ENCODE data around the gene PBX4. TPM values are rescaled to one million over a fixed set of nuclear protein-coding genes. Genes with fewer than 3 reads are reported as not detected.
A peak's percentile ranks its signal among the peaks of the same experiment; 100 is the strongest.

The PBX4 gene
- total and polyA plus RNA-seq, 2 donors (not counting 1 experiment from before 2014, with no cell fraction given), result 11.7 TPM

GRCh38 chr19:19654441-19654840, 36.0 kb upstream of the PBX4 start:
- Histone ChIP-seq H3K79me2 (ENCODE audit: control insufficient read depth, insufficient read depth, low read length) (peaks cover 64% of the 10 kb centered on the region), H3K9me3 (ENCODE audit: control extremely low read depth in 1 of 3, control insufficient read depth in 2 of 3, insufficient read depth in 1 of 3, low read length in 2 of 3) (no peaks in the 10 kb centered on the region), H3K9ac (ENCODE audit: low read length) (no peak overlapping the region), H3K4me2 (replicated peaks; ENCODE audit: low read depth, low read length, poor library complexity, severe bottlenecking) (no peak overlapping the region), H3K36me3 (replicated peaks in 1 of 2; ENCODE audit: control extremely low read depth in 1 of 2, control insufficient read depth in 1 of 2, extremely low read depth in 1 of 2, insufficient read depth in 2 of 2, low read length in 1 of 2) (peaks cover 0 to 97% of the 10 kb centered on the region in 2 experiments), H3K4me1 (ENCODE audit: control insufficient read depth in 2 of 2, insufficient read depth in 2 of 2, low read length in 2 of 2) (no peaks in the 10 kb centered on the region), H3K4me3 (ENCODE audit: control extremely low read depth in 1 of 5, extremely low read depth in 1 of 5, insufficient read depth in 1 of 5, low read depth in 2 of 5, low read length in 4 of 5) (no peak overlapping the region), H3K27ac (ENCODE audit: low read length in 2 of 2) (no peak overlapping the region), H4K20me1 (ENCODE audit: control insufficient read depth, insufficient read depth, low read length, poor library complexity, severe bottlenecking) (peaks cover 36% of the 10 kb centered on the region), H3K27me3 (replicated peaks in 1 of 4; ENCODE audit: control extremely low read depth in 1 of 4, control insufficient read depth in 3 of 4, insufficient read depth in 4 of 4, low read length in 3 of 4) (no peaks in the 10 kb centered on the region), H2AFZ (ENCODE audit: insufficient read depth, low read depth, low read length, poor library complexity, severe bottlenecking) (no peak overlapping the region)
- Mint-ChIP-seq H3K27me3 (no peaks in the 10 kb centered on the region), H3K27ac (no peak overlapping the region), H3K4me1 (no peaks in the 10 kb centered on the region), H3K9me3 (ENCODE audit: insufficient read depth) (no peaks in the 10 kb centered on the region), H3K4me3 (no peak overlapping the region)
- intact Hi-C loops (cut with micrococcal nuclease), result no loop called here
- ATAC-seq (ENCODE audit: low read depth) (no peak), DNase-seq (no peak)
- 97% methylated on average over 15 of the region's 15 CpGs for WGBS (ENCODE audit: insufficient coverage)
- TF ChIP-seq CTCF (IDR thresholded peaks at IDR 0.05) (no peak), EZH2 (IDR thresholded peaks at IDR 0.05; ENCODE audit: borderline replicate concordance, insufficient read depth, low read depth, low read length, poor library complexity, severe bottlenecking) (no peak)
- CTCF ChIA-PET, result interaction anchor here (2.0 kb wide), 1 partner anchor 11 kb away, joined by 5 read pairs; the partner anchor contains the start of gene GMIP
- POLR2A ChIA-PET, result no interaction called here

- H4K20me1 ChIP-seq (ENCODE audit: control insufficient read depth, insufficient read depth, low read length, poor library complexity, severe bottlenecking), result peaks cover 36% of the 10 kb centered on the region
- no peak overlapping the region for H2AFZ ChIP-seq (ENCODE audit: insufficient read depth, low read depth, low read length, poor library complexity, severe bottlenecking)
- no peak overlapping the region for H3K4me2 ChIP-seq (replicated peaks; ENCODE audit: low read depth, low read length, poor library complexity, severe bottlenecking)
- ATAC-seq (ENCODE audit: low read depth) (no peak), DNase-seq (peak; percentile 5)
- Mint-ChIP-seq H3K27me3 (no peaks in the 10 kb centered on the region), H3K4me3 (no peak overlapping the region), H3K4me1 (no peaks in the 10 kb centered on the region), H3K27ac (no peak overlapping the region), H3K9me3 (ENCODE audit: insufficient read depth) (no peaks in the 10 kb centered on the region)
- no peaks in the 10 kb centered on the region for H3K27me3 ChIP-seq (replicated peaks in 1 of 4; ENCODE audit: control extremely low read depth in 1 of 4, control insufficient read depth in 3 of 4, insufficient read depth in 4 of 4, low read length in 3 of 4)
- no peaks in the 10 kb centered on the region for H3K9me3 ChIP-seq (ENCODE audit: control extremely low read depth in 1 of 3, control insufficient read depth in 2 of 3, insufficient read depth in 1 of 3, low read length in 2 of 3)
- TF ChIP-seq CTCF (IDR thresholded peaks at IDR 0.05) (no peak), EZH2 (IDR thresholded peaks at IDR 0.05; ENCODE audit: borderline replicate concordance, insufficient read depth, low read depth, low read length, poor library complexity, severe bottlenecking) (no peak)
- H3K9ac ChIP-seq (ENCODE audit: low read length), result no peak overlapping the region
- peaks cover 57% of the 10 kb centered on the region for H3K79me2 ChIP-seq (ENCODE audit: control insufficient read depth, insufficient read depth, low read length)
- H3K36me3 ChIP-seq (replicated peaks in 1 of 2; ENCODE audit: control extremely low read depth in 1 of 2, control insufficient read depth in 1 of 2, extremely low read depth in 1 of 2, insufficient read depth in 2 of 2, low read length in 1 of 2), result peaks cover 0 to 95% of the 10 kb centered on the region in 2 experiments
- no peak overlapping the region for H3K4me3 ChIP-seq (ENCODE audit: control extremely low read depth in 1 of 5, extremely low read depth in 1 of 5, insufficient read depth in 1 of 5, low read depth in 2 of 5, low read length in 4 of 5)
- no peak overlapping the region for H3K27ac ChIP-seq (ENCODE audit: low read length in 2 of 2)
- intact Hi-C loops (cut with micrococcal nuclease), result no loop called here
- 98% methylated on average over 20 of the region's 23 CpGs for WGBS (ENCODE audit: insufficient coverage)
- no peaks in the 10 kb centered on the region for H3K4me1 ChIP-seq (ENCODE audit: control insufficient read depth in 2 of 2, insufficient read depth in 2 of 2, low read length in 2 of 2)
- ChIA-PET POLR2A (no interaction called here), CTCF (interaction anchor here (1.4 to 2.0 kb wide), 2 partner anchors 10 kb away, joined by 3 to 5 read pairs; partner anchors contain the start of genes ATP13A1 and GMIP)
Observed at GRCh38 chr19:19653597-19654147, 35.2 kb upstream of the PBX4 start.
